Lower lobe of right lung (tissue), 2 donors: Measurements from ENCODE around the gene TUT1. TPM values are rescaled to one million over a fixed set of nuclear protein-coding genes. Genes with fewer than 3 reads are reported as not detected.
A peak's percentile ranks its signal among the peaks of the same experiment; 100 is the strongest.

ENCODE experiments used
- ATAC-seq, 2 donors: fragments of 200-7000 bp; cut with Tn5 transposase; one replicate each; pipeline ENCODE4 v1.9.1; 2020 to 2022; ENCODE audit warnings: mild to moderate bottlenecking in 2 of 2, moderate library complexity in 2 of 2
- DNase-seq: peaks from one replicate; pipeline ENCODE4 v3.0.0-alpha.2; 2020
- H3K27ac ChIP-seq: fragments of 200-600 bp; one replicate; pipeline ENCODE4 v1.8.0; 2022
- H3K27me3 ChIP-seq: fragments of 200-600 bp; one replicate; pipeline ENCODE4 v1.8.0; 2022; ENCODE audit warnings: low read depth
- H3K36me3 ChIP-seq: fragments of 200-600 bp; one replicate; pipeline ENCODE4 v1.8.0; 2022; ENCODE audit warnings: mild to moderate bottlenecking
- H3K4me1 ChIP-seq: fragments of 200-600 bp; one replicate; pipeline ENCODE4 v1.8.0; 2022
- H3K4me3 ChIP-seq: fragments of 200-600 bp; one replicate; pipeline ENCODE4 v1.8.0; 2022; ENCODE audit warnings: mild to moderate bottlenecking
- H3K9me3 ChIP-seq: fragments of 200-600 bp; one replicate; pipeline ENCODE4 v1.8.0; 2022
- intact Hi-C: fragments of 100-400 bp; cut with DNase I; formaldehyde crosslinking; loops from one replicate; pipeline ENCODE4 v1.11.0; 2022
- total RNA-seq: library from RNA; stranded (reverse); fragmentation: NEBNext Ultra II Directional; extraction: Animal tissue kit (Norgen Biotek cat#: 25700); gene quantifications from one replicate; pipeline ENCODE4 v1.2.1, GENCODE V29; 2021
- TF ChIP-seq, protein P1 (sequence below): fragments of 200-600 bp; IDR thresholded peaks from one replicate; pipeline ENCODE4 v1.8.0; 2022; ENCODE audit warnings: antibody characterized with exemption, mild to moderate bottlenecking
- donor health status: DM: no; HTN: yes; CAD: no; lungs with severe emphysema.

The TUT1 gene
- total RNA-seq, 1 donor from 2014 or later, result 15.8 TPM

DNA sequence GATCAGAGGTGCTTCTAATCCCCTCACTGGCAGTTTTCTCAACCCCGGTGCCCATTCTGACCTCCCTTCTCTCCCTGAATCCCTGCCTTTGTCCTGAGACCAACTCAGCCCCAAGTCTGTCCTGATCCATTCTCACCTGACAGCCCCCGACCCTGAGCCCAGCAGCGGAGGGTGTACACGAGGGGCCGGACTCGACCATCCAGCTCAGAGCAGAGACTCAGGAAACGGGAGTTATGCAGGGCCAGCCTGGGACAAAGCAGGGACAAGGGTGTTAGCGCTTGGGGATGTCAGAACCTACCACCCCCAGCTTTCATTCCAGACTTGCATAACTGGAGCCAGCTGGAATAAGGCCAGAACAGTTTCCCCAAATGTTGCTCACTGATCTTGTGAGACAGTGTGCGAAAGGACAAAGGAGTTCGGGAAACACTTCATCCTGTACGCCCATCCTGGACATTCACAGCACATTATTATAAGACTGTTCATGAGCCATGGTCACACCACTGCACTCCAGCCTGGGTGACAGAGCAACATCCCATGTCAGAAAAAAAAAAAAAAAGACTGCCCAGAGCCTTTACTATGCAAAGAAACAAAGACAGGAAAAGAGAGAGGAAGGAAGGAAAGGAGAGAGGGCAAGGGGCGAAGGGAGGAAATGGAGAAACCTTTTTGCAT, 14.1 kb downstream of the TUT1 start:
- intact Hi-C loops, result no loop called here
- H3K36me3 ChIP-seq, result peaks cover 72% of the 10 kb centered on the region
- H3K27me3 ChIP-seq, result no peaks in the 10 kb centered on the region
- DNase-seq, result no peak
- peak overlapping the region; percentile 86 for H3K27ac ChIP-seq
- H3K4me1 ChIP-seq, result peaks cover 39% of the 10 kb centered on the region
- H3K9me3 ChIP-seq, result no peaks in the 10 kb centered on the region
- no peak overlapping the region for H3K4me3 ChIP-seq
- TF ChIP-seq, protein P1, sequence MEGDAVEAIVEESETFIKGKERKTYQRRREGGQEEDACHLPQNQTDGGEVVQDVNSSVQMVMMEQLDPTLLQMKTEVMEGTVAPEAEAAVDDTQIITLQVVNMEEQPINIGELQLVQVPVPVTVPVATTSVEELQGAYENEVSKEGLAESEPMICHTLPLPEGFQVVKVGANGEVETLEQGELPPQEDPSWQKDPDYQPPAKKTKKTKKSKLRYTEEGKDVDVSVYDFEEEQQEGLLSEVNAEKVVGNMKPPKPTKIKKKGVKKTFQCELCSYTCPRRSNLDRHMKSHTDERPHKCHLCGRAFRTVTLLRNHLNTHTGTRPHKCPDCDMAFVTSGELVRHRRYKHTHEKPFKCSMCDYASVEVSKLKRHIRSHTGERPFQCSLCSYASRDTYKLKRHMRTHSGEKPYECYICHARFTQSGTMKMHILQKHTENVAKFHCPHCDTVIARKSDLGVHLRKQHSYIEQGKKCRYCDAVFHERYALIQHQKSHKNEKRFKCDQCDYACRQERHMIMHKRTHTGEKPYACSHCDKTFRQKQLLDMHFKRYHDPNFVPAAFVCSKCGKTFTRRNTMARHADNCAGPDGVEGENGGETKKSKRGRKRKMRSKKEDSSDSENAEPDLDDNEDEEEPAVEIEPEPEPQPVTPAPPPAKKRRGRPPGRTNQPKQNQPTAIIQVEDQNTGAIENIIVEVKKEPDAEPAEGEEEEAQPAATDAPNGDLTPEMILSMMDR, result no peak
- ATAC-seq, result no peak

DNA sequence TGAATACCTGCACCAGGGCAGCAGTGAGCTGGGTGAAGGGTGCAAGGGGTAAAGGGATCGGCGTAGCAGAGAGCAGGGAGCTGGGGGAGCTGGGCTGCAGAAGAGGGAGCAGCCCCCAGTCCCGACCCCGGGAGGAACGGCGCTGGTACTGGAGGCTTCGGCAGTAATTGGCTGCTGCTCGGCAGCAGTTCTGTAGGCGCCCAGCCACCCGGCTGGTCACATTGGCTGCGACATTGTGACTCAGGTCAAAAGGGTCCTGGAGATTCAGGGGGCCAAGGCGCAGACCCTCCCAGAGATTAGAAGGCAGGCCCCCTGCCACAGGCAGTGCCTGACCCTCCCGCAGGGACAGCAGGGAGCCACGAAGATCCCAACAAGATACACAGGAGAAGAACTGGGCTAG, 15.5 kb downstream of the TUT1 start:
- TF ChIP-seq, protein P1, result no peak
- DNase-seq (no peak), ATAC-seq (no peak)
- no peaks in the 10 kb centered on the region for H3K9me3 ChIP-seq
- H3K27ac ChIP-seq, result peak overlapping the region; percentile 86
- intact Hi-C loops, result no loop called here
- no peaks in the 10 kb centered on the region for H3K27me3 ChIP-seq
- H3K36me3 ChIP-seq, result peaks cover 72% of the 10 kb centered on the region
- H3K4me1 ChIP-seq, result peaks cover 52% of the 10 kb centered on the region
- H3K4me3 ChIP-seq, result no peak overlapping the region

GRCh38 chr11:62575156-62575555, 16.2 kb downstream of the TUT1 start:
- intact Hi-C loops, result no loop called here
- H3K36me3 ChIP-seq, result peaks cover 72% of the 10 kb centered on the region
- no peaks in the 10 kb centered on the region for H3K27me3 ChIP-seq
- DNase-seq (no peak), ATAC-seq (no peak)
- H3K4me1 ChIP-seq, result peaks cover 56% of the 10 kb centered on the region
- peak overlapping the region; percentile 80 for H3K4me3 ChIP-seq
- no peaks in the 10 kb centered on the region for H3K9me3 ChIP-seq
- TF ChIP-seq, protein P1, result no peak
- H3K27ac ChIP-seq, result peak overlapping the region; percentile 86

GRCh38 chr11:62574363-62575071, 16.8 kb downstream of the TUT1 start:
- Histone ChIP-seq H3K27me3 (no peaks in the 10 kb centered on the region), H3K9me3 (no peaks in the 10 kb centered on the region), H3K27ac (peak overlapping the region; percentile 86), H3K4me1 (peaks cover 59% of the 10 kb centered on the region), H3K36me3 (peaks cover 73% of the 10 kb centered on the region), H3K4me3 (peak overlapping the region; percentile 80)
- intact Hi-C loops, result no loop called here
- TF ChIP-seq, protein P1, result no peak
- ATAC-seq, result peak; percentile 20 to 51
- no peak for DNase-seq

GRCh38 chr11:62573592-62574362, 17.5 kb downstream of the TUT1 start, which contains the start of gene EEF1G:
TSS of gene EEF1G (minus strand) at chr11:62573891. CDS start at chr11:62573842, 49 bp downstream.
- peak; percentile 98 for DNase-seq
- Histone ChIP-seq H3K4me1 (peaks cover 59% of the 10 kb centered on the region), H3K9me3 (no peaks in the 10 kb centered on the region), H3K27ac (peak within 1 kb of the TSS; percentile 86), H3K36me3 (peaks cover 73% of the 10 kb centered on the region), H3K27me3 (no peaks in the 10 kb centered on the region), H3K4me3 (peak within 1 kb of the TSS; percentile 80)
- ATAC-seq, result peak; percentile 98
- intact Hi-C loops, result no loop called here
- TF ChIP-seq, protein P1, result no peak
